Liver (tissue), 9 donors: ENCODE measurements around the gene HINT1. TPM values are rescaled to one million over a fixed set of nuclear protein-coding genes. Genes with fewer than 3 reads are reported as not detected.
"Not testable (repeated sequence)": the region's sequence is repeated elsewhere in the genome, so short reads cannot be mapped to it uniquely, and the experiment has no call there.

Experiments
- DNase-seq: peaks from one replicate; pipeline ENCODE4 v3.0.0-alpha.2; 2017; ENCODE audit warnings: low spot score
- H3K27ac ChIP-seq, 2 donors: one replicate each; pipeline ENCODE4 v1.7.0; 2013; ENCODE audit warnings: inconsistent platforms in 2 of 2, low read length in 2 of 2, control low read depth in 1 of 2, low read depth in 1 of 2, mild to moderate bottlenecking in 1 of 2
- H3K27me3 ChIP-seq, 4 donors: one replicate each; pipeline versions ENCODE4 v1.6.1 to v1.7.0; 2013; ENCODE audit warnings: low read length in 3 of 4, inconsistent platforms in 1 of 4, mild to moderate bottlenecking in 1 of 4, moderate library complexity in 1 of 4; ENCODE audit not compliant: control insufficient read depth in 4 of 4, insufficient read depth in 4 of 4
- H3K36me3 ChIP-seq, 4 donors: one replicate each; pipeline versions ENCODE4 v1.6.1 to v1.7.0; 2013; ENCODE audit warnings: low read length in 3 of 4, mild to moderate bottlenecking in 3 of 4, low read depth in 1 of 4, moderate library complexity in 1 of 4; ENCODE audit not compliant: control insufficient read depth in 4 of 4, insufficient read depth in 3 of 4
- H3K4me1 ChIP-seq, 4 donors: one replicate each; pipeline versions ENCODE4 v1.6.1 to v1.7.0; 2013; ENCODE audit warnings: low read length in 3 of 4, mild to moderate bottlenecking in 3 of 4, moderate library complexity in 1 of 4; ENCODE audit not compliant: control insufficient read depth in 4 of 4, insufficient read depth in 4 of 4
- H3K4me3 ChIP-seq, 3 donors: one replicate each; pipeline versions ENCODE4 v1.6.1 to v1.7.0; 2013; ENCODE audit warnings: low read length in 3 of 3, control low read depth in 1 of 3, low read depth in 1 of 3, mild to moderate bottlenecking in 1 of 3
- H3K9ac ChIP-seq, 2 donors: one replicate each; pipeline ENCODE4 v1.7.0; 2013; ENCODE audit warnings: low read length in 2 of 2, mild to moderate bottlenecking in 2 of 2, moderate library complexity in 2 of 2, control low read depth in 1 of 2, low read depth in 1 of 2
- H3K9me3 ChIP-seq, 4 donors: one replicate each; pipeline versions ENCODE4 v1.6.1 to v1.7.0; 2013; ENCODE audit warnings: low read length in 3 of 4; ENCODE audit not compliant: control insufficient read depth in 4 of 4
- CTCF ChIP-seq: fragments of 150-350 bp; IDR thresholded peaks from 2 replicates; pipeline ENCODE4 v1.5.1; 2017; ENCODE audit warnings: improper control_type of control experiment, low read depth, low read length; ENCODE audit not compliant: missing input control
- EGR1 ChIP-seq, 2 donors: IDR thresholded peaks; 2 replicates each; pipeline ENCODE4 v1.6.1; 2016 to 2018; ENCODE audit warnings: antibody characterized with exemption in 2 of 2, low read depth in 2 of 2
- FOXA1 ChIP-seq: IDR thresholded peaks from 2 replicates; pipeline ENCODE4 v1.6.1; 2016; ENCODE audit warnings: antibody characterized with exemption
- FOXA2 ChIP-seq: IDR thresholded peaks from 2 replicates; pipeline ENCODE4 v1.6.1; 2016; ENCODE audit warnings: antibody characterized with exemption
- JUND ChIP-seq, 2 donors: IDR thresholded peaks; 2 replicates each; pipeline ENCODE4 v1.6.1; 2016; ENCODE audit warnings: antibody characterized with exemption in 2 of 2
- MAX ChIP-seq: IDR thresholded peaks from 2 replicates; pipeline ENCODE4 v1.6.1; 2016; ENCODE audit warnings: antibody characterized with exemption
- NR2F2 ChIP-seq: IDR thresholded peaks from 2 replicates; pipeline ENCODE4 v1.6.1; 2016; ENCODE audit warnings: antibody characterized with exemption
- RAD21 ChIP-seq, 2 donors: IDR thresholded peaks; 2 replicates each; pipeline ENCODE4 v1.6.1; 2016; ENCODE audit warnings: antibody characterized with exemption in 2 of 2, mild to moderate bottlenecking in 2 of 2
- REST ChIP-seq: IDR thresholded peaks from 2 replicates; pipeline ENCODE4 v1.6.1; 2016; ENCODE audit warnings: antibody characterized with exemption, mild to moderate bottlenecking
- RXRA ChIP-seq, 2 donors: IDR thresholded peaks; 2 replicates each; pipeline ENCODE4 v1.6.1; 2017 to 2018; ENCODE audit warnings: antibody characterized with exemption in 2 of 2, mild to moderate bottlenecking in 1 of 2
- SP1 ChIP-seq: IDR thresholded peaks from 2 replicates; pipeline ENCODE4 v1.6.1; 2018; ENCODE audit warnings: antibody characterized with exemption, mild to moderate bottlenecking
- TAF1 ChIP-seq: conservative IDR thresholded peaks from 2 replicates; pipeline ENCODE4 v1.6.1; 2016; ENCODE audit warnings: antibody characterized with exemption, mild to moderate bottlenecking
- YY1 ChIP-seq: IDR thresholded peaks from 2 replicates; pipeline ENCODE4 v1.6.1; 2016; ENCODE audit warnings: antibody characterized with exemption, mild to moderate bottlenecking
- WGBS: extraction: QIAGEN DNeasy Blood & Tissue Kit; methylation state at CpG from one replicate; pipeline ENCODE4 v1.1.7; 2013; 5-methylcytosine and 5-hydroxymethylcytosine counted together
- polyA plus RNA-seq, 2 donors: library from polyadenylated mRNA; stranded (reverse) in 1 of 2; unstranded in 1 of 2; fragments of 200-250 nt in 1 of 2; fragments of >200 nt in 1 of 2; fragmentation: Nextera tagmentation in 1 of 2; extraction: Ambion mirVana in 1 of 2; gene quantifications; one replicate each; pipeline versions ENCODE4 v1.2.1 to v1.2.3, GENCODE V29; 2013 to 2015
- total RNA-seq, 2 donors: library from RNA; depleted of rRNA; stranded (reverse); fragments of >200 nt; gene quantifications; one replicate each; pipeline ENCODE4 v1.2.3, GENCODE V29; 2014
- donor health status: healthy.
- donor health status: healthy.
- donor health status: healthy.
- donor health status: healthy.
- donor health status: healthy.

The HINT1 gene
- total and polyA plus RNA-seq, 4 donors = 112 to 902 (median 314) TPM

GRCh38 chr5:131142970-131143617, 22.0 kb downstream of the HINT1 start:
- H3K27ac ChIP-seq = no peak overlapping the region

GRCh38 chr5:131139321-131139720, 25.7 kb downstream of the HINT1 start:
- H3K36me3 ChIP-seq = no peaks in the 10 kb centered on the region
- 96% methylated on average over 2 of the region's 2 CpGs for WGBS
- no peaks in the 10 kb centered on the region for H3K9me3 ChIP-seq
- no peak for DNase-seq
- no peaks in the 10 kb centered on the region for H3K4me1 ChIP-seq
- TF ChIP-seq RAD21 (IDR thresholded peaks at IDR 0.05) = no peak
- no peak for TF ChIP-seq JUND (IDR thresholded peaks at IDR 0.05)
- no peak for TF ChIP-seq FOXA1
- TF ChIP-seq RXRA (IDR thresholded peaks at IDR 0.05) = no peak
- no peak for TF ChIP-seq SP1
- no peak for TF ChIP-seq YY1
- no peak for TF ChIP-seq CTCF
- no peak for TF ChIP-seq EGR1 (IDR thresholded peaks at IDR 0.05; ENCODE audit: low read depth in 2 of 2)
- TF ChIP-seq NR2F2 = no peak
- TF ChIP-seq TAF1 = no peak
- TF ChIP-seq REST = no peak
- no peak overlapping the region for H3K9ac ChIP-seq
- no peaks in the 10 kb centered on the region for H3K27me3 ChIP-seq
- no peak overlapping the region for H3K27ac ChIP-seq
- no peak overlapping the region for H3K4me3 ChIP-seq

More at GRCh38 chr5:131142970-131143617, 22.0 kb downstream of the HINT1 start:
- Histone ChIP-seq H3K4me1 (no peaks in the 10 kb centered on the region), H3K9me3 (no peaks in the 10 kb centered on the region), H3K4me3 (no peak overlapping the region), H3K27me3 (no peaks in the 10 kb centered on the region), H3K9ac (no peak overlapping the region), H3K36me3 (no peaks in the 10 kb centered on the region)
- 48% methylated on average over 3 of the region's 3 CpGs for WGBS
- no peak for TF ChIP-seq SP1
- TF ChIP-seq TAF1 = no peak
- no peak for TF ChIP-seq FOXA2
- no peak for TF ChIP-seq REST
- TF ChIP-seq MAX = no peak
- no peak for DNase-seq

GRCh38 chr5:131138406-131138805, 26.6 kb downstream of the HINT1 start:
- not testable (repeated sequence) for H3K27ac ChIP-seq, H3K4me3 ChIP-seq, H3K36me3 ChIP-seq, DNase-seq, H3K4me1 ChIP-seq, H3K9ac ChIP-seq, H3K27me3 ChIP-seq, H3K9me3 ChIP-seq
- WGBS = 82% methylated on average over 5 of the region's 5 CpGs

GRCh38 chr5:131133091-131133490, 32.0 kb downstream of the HINT1 start:
- not testable (repeated sequence) for H3K36me3 ChIP-seq, H3K9me3 ChIP-seq, H3K4me1 ChIP-seq, H3K27ac ChIP-seq, H3K27me3 ChIP-seq, H3K9ac ChIP-seq, DNase-seq, H3K4me3 ChIP-seq
- WGBS = 90% methylated on average over 1 of the region's 2 CpGs
